Measurements from ENCODE around the gene ATP1B2. TPM values are rescaled to one million over a fixed set of nuclear protein-coding genes. Genes with fewer than 3 reads are reported as not detected.

ATP1B2 gene
- total and polyA plus RNA-seq, 2 of the 8 experiments (the other 6 are each of a cell fraction or from before 2014, with no cell fraction given), result 9.1 to 21.0 TPM

DNA sequence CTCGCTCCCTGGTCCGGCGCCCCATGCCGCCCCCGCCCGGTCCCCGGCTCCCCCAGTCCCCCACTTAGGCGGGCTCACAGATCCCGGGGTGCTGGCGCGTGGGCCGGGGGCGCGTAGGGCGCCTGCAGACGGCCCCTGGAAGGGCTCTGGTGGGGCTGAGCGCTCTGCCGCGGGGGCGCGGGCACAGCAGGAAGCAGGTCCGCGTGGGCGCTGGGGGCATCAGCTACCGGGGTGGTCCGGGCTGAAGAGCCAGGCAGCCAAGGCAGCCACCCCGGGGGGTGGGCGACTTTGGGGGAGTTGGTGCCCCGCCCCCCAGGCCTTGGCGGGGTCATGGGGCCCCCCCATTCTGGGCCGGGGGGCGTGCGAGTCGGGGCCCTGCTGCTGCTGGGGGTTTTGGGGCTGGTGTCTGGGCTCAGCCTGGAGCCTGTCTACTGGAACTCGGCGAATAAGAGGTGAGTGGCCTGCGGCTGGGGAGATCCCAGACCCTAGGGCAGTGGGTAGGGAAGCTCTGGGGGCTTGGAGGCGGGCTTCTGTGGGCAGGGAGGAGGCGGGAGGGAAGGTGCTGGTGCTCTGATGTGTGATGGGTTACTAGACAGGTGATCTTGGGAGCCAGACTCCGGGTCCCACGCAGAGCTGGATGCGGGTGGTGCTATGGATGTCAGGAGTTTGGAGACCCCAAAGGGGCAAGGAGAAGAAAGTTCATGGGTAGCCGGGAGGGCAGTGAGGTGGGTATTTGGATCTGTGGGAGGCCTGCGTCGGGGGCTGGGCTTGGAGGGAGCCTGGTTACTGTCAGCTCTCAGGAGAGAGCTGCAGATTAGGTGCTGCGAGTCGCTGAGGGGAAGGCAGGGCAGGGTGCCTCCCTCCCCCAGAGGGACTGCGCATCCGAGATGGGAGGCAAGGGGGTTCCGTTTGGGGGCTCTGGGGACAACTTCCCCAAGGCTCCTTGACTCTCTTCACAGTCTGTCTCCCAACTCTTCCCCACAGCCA, 54.8 kb downstream of the ATP1B2 start:
- Histone ChIP-seq H3K27ac (ENCODE audit: low read depth, low read length) (no peak overlapping the region), H3K4me3 (ENCODE audit: extremely low read depth in 1 of 4, insufficient read depth in 2 of 4, low read depth in 3 of 4, low read length in 4 of 4) (peak overlapping the region; percentile 56 to 86 (median 66)), H2BK5ac (ENCODE audit: low read depth, low read length) (peak overlapping the region; percentile 16; the same call in 1 of the 2 replicates), H2AFZ (ENCODE audit: low read length) (no peak overlapping the region), H3K18ac (ENCODE audit: extremely low read depth, low read length) (no peak overlapping the region; the same call in 1 of the 2 replicates), H3K4me1 (replicated peaks in 1 of 4; ENCODE audit: control insufficient read depth in 3 of 4, insufficient read depth in 4 of 4, low read length in 3 of 4) (peaks cover 2 to 19% (median 16%) of the 10 kb centered on the region in 4 experiments), H3K14ac (ENCODE audit: insufficient read length) (no peak overlapping the region), H2BK12ac (ENCODE audit: low read depth, low read length) (no peak overlapping the region), H3K56ac (replicated peaks; ENCODE audit: insufficient read length, low read depth, low read length) (no peak overlapping the region), H3K4ac (replicated peaks; ENCODE audit: insufficient read length, low read depth, low read length) (no peak overlapping the region), H4K8ac (ENCODE audit: extremely low read depth, insufficient read depth, low read length) (peak overlapping the region; percentile 66), H3K9me3 (ENCODE audit: insufficient read depth in 2 of 2, low read depth in 1 of 2, low read length in 1 of 2) (no peaks in the 10 kb centered on the region), H3K27me3 (replicated peaks in 1 of 4; ENCODE audit: control insufficient read depth in 3 of 4, extremely low read depth in 1 of 4, insufficient read depth in 3 of 4, low read length in 3 of 4) (peaks cover 0 to 3% (median 1%) of the 10 kb centered on the region in 4 experiments; a peak in 2 of 7 replicates), H2AK5ac (ENCODE audit: low read depth, low read length) (no peak overlapping the region), H2BK120ac (replicated peaks; ENCODE audit: low read depth, low read length) (no peak overlapping the region), H3K23ac (ENCODE audit: insufficient read length) (no peak overlapping the region), H3K79me1 (ENCODE audit: low read depth, low read length) (no peaks in the 10 kb centered on the region; the same call in 1 of the 2 replicates), H4K20me1 (replicated peaks in 1 of 2; ENCODE audit: control insufficient read depth in 1 of 2, insufficient read depth in 2 of 2, low read length in 2 of 2) (peaks cover 2 to 7% of the 10 kb centered on the region in 2 experiments), H3K36me3 (ENCODE audit: control insufficient read depth in 2 of 4, insufficient read depth in 4 of 4, low read length in 3 of 4) (peaks cover 0 to 5% (median 2%) of the 10 kb centered on the region in 4 experiments; a peak in 3 of 8 replicates), H3K79me2 (ENCODE audit: control insufficient read depth in 1 of 2, insufficient read depth in 2 of 2, low read length in 2 of 2) (no peaks in the 10 kb centered on the region), H3K23me2 (ENCODE audit: low read depth, low read length) (peaks cover 19% of the 10 kb centered on the region; the same call in 1 of the 2 replicates), H2BK15ac (ENCODE audit: low read length) (no peak overlapping the region), H3K4me2 (ENCODE audit: insufficient read depth in 1 of 2, low read depth in 2 of 2, low read length in 2 of 2) (peak overlapping the region; percentile 82 to 90), H2BK20ac (ENCODE audit: low read length) (no peak overlapping the region), H4K91ac (replicated peaks; ENCODE audit: insufficient read length, low read length) (no peak overlapping the region), H3K9ac (replicated peaks in 1 of 4; ENCODE audit: extremely low read depth in 1 of 4, low read depth in 3 of 4, low read length in 3 of 4) (peak overlapping the region in 2 of 4 experiments; percentile 5 to 58; a peak in 2 of 7 replicates), H4K5ac (ENCODE audit: insufficient read length, low read depth, low read length) (no peak overlapping the region)
- DNase-seq (ENCODE audit: low read depth in 1 of 2, low spot score in 2 of 2) (no peak), FAIRE-seq (no peak)
- ChIA-PET POLR2A (ENCODE audit: partially characterized antibody) (interaction anchor here (0.7 to 11.4 kb wide), 14 partner anchors 8 to 143 kb away, joined by 3 to 186 read pairs (median 8); partner anchors contain the start of genes ATP1B2, DNAH2, SAT2 and SOX15), CTCF (ENCODE audit: partially characterized antibody) (interaction anchor here (0.7 to 9.2 kb wide), 12 partner anchors 11 to 567 kb away, joined by 3 to 85 read pairs (median 3); partner anchors contain the start of genes DNAH2, SAT2, TP53 and WRAP53)
- 5% methylated on average over 30 of the region's 50 CpGs; no CpG with 5 or more reads in 1 of the 2 experiments for WGBS, 2 experiments (ENCODE audit: extremely low coverage in 1 of 2, insufficient coverage in 1 of 2, insufficient read length in 1 of 2, insufficient replicate concordance in 2 of 2, low coverage in 1 of 2, low lambda C conversion rate in 2 of 2, missing lambda C conversion rate in 1 of 2)
- TF ChIP-seq SIX5 (IDR thresholded peaks at IDR 0.05; ENCODE audit: low read depth, low read length) (no peak), POLR2AphosphoS5 (IDR thresholded peaks at IDR 0.05; ENCODE audit: low read depth, low read length) (no peak), KDM5A (IDR thresholded peaks at IDR 0.05; ENCODE audit: low read length) (no peak), SRF (IDR thresholded peaks at IDR 0.05; ENCODE audit: low read depth, low read length) (no peak), CBX5 (IDR thresholded peaks at IDR 0.05; ENCODE audit: low read depth, low read length) (no peak), KDM4A (IDR thresholded peaks at IDR 0.05; ENCODE audit: low read depth, low read length, severe bottlenecking) (peak; percentile 47), PHF8 (conservative IDR thresholded peaks at IDR 0.05; ENCODE audit: low read depth, low read length) (peak; percentile 53; the same call in 1 of the 2 replicates), ZNF274 (IDR thresholded peaks at IDR 0.05; ENCODE audit: borderline replicate concordance, extremely low read depth, low read length) (no peak), EZH2 (IDR thresholded peaks at IDR 0.05; ENCODE audit: low read depth, low read length, severe bottlenecking) (no peak), RNF2 (IDR thresholded peaks at IDR 0.05; ENCODE audit: borderline replicate concordance, low read depth, low read length, missing control alignments, poor library complexity, severe bottlenecking) (peak; percentile 19)

Measured in H1 (cell line).